HG02943 (cell line): ENCODE data around the gene SKI.

Experiments used
- ATAC-seq: cut with Tn5 transposase; IDR thresholded peaks from one replicate; pipeline ENCODE4 v1.9.1; 2021; ENCODE audit warnings: mild to moderate bottlenecking, low read depth, moderate library complexity; ENCODE audit not compliant: unreplicated experiment

SKI gene

GRCh38 chr1:2228157-2228594 lies at the start of gene SKI:
Gene SKI, plus strand, starts transcription at chr1:2228319. Its CDS starts 448 bp downstream, at chr1:2228767.
- no peak for ATAC-seq

DNA sequence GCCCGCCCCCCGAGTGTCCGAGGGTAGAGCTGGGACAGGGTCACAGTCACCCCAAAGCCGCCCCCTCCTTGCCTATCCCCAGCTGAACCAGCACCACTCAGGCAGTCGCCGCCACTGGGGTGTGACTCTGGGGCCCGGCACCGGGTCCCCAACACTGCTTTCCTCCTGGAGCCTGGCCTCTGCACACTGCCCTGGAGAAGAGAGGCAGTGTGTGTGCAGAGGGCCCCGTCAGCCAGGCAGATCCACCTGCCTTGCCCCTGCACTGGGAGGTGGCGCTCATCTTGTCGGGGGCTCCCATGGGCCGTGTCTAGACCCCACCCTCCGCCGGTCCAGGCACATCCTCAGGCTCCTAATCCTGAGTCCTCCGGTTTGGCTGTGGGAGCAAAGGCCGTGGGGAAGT lies 49.2 kb upstream of the SKI start:
- ATAC-seq = no peak

DNA sequence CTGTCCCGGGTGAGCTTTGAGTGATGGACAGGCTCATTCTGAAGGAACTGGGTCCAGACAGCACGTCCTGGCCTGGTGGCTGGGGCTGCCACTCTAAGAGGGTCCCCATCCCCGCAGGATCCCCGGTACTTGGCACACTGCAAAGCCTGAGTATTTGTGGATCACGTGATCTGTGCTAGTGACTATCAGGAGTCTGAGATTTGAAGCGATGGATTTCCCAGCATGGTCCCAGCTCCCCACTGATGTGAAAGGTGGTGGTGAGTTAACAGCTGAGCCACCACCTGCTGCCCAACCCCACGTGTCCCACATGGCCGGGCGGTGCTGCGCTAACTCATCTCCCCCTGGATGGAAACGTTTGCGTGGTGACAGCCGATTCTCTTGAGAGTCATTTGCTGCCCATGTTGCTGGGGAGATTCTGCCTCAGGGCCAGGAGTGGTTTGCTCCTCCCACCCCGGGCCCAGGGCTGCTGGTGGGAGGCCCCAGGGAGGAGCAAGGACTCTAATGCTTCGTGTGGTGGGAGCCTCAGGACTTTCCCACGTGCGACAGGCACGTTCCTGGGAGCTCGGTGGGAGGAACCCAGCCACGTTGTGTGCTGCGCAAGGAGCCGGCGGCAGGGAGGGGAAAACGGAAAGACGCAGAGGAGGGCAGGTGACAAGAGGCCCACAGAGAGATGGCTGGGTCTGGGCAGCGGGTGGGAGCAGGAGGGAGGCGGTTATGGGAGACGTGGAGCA lies 48.7 kb upstream of the SKI start:
- ATAC-seq = no peak

DNA sequence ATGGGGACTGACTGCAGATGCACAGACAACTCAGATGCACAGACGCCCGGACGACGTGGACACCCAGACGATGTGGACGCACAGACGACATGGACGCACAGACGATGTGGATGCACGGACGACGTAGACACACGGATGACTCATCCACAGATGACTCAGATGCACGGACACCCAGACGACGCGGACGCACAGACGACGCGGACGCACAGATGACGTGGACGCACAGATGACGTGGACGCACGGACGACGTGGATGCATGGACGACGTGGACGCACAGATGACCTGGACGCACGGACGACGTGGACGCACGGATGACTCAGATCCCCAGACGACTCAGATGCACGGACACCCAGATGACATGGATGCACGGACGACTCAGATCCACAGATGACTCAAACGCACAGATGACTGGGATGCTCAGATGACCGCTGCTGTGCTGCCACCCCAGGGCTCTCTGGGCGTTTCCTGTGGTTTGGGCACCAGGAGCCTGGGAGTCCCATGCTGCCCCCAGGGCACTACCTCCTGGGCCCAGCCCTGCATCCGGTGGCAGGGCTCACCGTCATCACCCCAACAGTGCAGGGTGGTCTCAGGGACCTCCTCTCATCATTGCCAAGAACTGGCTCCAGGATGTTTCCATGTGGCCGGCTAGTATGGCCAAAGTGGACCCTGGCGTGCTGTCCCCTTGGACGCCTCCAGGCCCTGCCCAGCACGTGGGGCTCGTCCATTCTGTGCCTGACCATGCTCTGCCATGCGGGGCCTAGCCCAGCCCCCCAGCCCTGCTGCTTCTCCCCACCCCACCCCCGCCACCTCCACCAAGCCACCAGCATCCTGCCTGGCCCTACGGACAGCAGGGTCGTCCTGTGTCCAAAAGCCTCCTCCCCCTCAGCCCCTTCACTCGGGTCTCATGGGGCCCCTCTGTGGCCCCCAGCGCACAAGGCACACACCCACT lies 47.5 kb upstream of the SKI start:
- no peak for ATAC-seq

DNA sequence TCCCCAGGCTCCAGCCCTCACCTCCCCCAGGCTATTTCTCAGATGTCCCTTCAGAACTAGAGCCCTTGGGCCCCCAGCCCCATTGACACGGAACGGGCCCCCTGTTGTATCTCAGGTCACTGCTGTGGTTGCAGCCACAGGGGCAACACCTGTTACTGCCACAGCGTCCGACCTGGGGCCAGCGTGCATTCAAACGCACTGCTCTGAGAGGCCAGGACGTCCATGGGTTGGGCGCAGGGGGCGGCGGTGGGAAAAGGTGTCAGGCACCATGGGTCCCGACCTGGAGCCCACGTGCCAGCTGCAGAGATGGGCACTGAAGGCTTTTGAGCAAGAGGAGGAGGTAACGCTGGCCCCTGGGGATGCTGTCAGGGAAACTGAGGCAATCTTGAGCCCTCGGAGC lies 46.8 kb upstream of the SKI start:
- ATAC-seq = no peak

GRCh38 chr1:2181752-2182151 lies 46.4 kb upstream of the SKI start:
- ATAC-seq = no peak

DNA sequence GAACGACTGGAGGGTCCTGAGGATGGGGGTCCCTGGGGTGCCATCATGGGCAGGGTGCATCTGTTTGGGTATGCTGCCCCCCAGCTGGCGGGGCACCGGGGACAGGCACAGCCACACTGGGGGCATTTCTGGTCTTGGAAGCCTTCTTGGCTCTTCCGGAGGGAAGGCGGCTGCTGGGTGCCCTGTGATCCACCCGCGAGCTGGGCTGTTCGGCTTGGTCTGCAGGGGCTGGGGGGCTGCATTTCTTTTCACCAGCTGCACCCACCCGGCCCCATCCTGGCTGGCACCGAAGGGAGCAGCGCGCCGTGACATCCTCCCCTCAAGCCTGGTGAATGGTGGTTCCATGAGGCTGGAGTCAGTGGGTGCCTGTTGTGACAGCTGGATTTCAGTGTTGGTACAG lies 45.7 kb upstream of the SKI start:
- no peak for ATAC-seq

DNA sequence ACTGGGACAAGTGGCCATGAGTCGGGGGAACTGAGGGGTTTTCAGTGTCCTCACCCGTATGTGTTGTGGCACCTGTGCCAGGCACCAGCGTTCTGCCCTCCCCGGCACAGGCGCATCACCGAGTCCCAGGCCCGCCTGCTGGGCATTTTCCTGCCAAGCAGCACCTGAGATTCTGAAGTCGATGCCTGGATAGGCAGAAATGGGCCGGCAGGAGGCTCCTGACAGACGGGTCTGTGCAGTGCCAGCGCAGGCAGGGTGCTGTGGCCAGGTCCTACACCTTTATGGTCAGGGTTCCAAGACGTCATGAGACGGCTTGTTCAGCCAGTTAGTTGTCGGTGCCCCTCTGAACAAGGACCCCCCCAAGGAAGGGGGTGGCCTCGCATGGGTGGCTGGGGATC lies 44.2 kb upstream of the SKI start:
- no peak for ATAC-seq

DNA sequence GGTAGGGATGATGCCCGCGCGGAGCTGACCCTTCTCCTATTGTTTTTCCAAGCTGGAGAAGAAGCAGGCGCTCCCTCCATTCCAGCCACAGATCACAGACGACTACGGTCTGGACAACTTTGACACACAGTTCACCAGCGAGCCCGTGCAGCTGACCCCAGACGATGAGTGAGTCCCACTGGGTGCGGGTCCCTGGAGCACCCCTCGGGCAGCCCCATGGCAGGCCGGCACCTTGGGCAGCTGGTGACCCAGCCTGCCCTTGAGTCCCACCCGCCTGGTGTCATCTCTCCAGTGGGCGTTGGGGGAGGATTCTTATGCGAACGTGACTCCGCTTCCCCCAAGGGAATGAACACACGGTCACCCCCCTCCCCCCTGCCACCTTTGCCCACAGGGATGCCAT lies 43.6 kb upstream of the SKI start:
- no peak for ATAC-seq

GRCh38 chr1:2184934-2185333 lies 43.2 kb upstream of the SKI start:
- ATAC-seq = no peak

DNA sequence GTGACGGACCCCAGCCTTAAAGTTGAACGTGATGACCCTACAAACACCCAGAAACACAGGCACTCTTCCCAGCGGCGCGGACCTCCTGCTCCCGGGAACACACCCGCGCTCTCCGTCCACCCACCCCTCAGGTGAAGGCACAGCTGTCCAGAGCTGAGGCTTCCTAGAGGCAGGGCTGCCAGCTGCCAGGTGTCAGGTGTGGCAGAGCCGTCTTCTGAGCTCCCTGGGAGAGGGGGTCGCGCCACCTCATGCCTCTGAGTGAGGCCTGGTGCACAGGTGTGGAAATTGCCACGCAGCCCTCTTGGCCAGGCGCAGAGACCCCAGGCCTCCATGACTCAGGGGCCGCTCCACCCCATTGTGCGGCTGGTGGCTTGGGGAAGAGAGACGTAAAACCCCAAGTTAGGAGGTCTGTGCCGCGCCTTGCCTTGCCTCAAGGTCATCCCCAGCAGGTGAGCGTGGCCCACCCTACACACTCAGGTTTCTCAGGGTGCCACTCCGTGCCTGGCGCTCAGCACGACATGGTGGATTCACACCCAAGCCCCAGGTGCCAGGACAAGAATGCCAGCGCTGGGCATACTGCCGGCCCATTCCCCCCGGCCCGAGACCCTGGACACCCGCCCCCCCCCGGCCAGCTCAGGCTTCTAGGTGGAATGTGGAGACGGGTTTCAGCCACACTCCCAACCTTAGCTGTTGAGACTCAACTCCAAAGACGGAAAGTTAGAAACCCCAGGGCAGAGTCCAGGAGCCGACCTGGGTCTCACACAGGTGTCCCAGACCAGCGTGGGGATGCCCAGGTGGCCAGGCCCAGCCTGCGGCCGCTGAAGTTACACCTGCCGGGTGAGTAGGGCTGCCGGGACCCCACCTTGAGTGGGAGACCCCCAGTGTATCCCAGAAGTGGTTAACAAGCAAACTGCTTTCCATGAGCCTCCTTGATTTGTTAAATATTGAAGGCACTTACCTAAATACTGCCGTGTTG lies 42.0 kb upstream of the SKI start:
- no peak for ATAC-seq

- ATAC-seq = no peak
Observed at GRCh38 chr1:2186901-2187300, 41.2 kb upstream of the SKI start.

GRCh38 chr1:2187619-2188018 lies 40.5 kb upstream of the SKI start:
- ATAC-seq = no peak

DNA sequence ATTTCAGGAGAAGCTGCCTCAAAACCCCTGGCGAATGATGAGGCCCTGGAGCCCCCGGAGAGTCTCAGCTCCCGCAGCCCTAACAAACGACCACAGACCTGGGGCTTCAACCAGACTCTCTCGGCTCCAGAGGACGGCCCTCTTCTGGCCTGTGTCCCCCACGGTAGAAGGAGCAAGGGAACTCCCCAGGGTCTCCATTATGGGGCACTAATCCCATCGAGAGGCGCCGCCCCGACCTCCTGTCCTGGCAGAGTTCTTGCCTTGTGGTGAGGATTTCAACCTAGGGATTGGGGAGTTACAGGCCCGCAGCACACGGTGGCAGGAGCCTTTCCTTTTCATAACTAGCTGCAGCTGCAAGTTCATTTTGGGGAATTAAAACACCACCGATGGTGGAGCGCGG lies 39.8 kb upstream of the SKI start:
- ATAC-seq = no peak

GRCh38 chr1:2189459-2190425 lies 38.4 kb upstream of the SKI start:
- no peak for ATAC-seq

DNA sequence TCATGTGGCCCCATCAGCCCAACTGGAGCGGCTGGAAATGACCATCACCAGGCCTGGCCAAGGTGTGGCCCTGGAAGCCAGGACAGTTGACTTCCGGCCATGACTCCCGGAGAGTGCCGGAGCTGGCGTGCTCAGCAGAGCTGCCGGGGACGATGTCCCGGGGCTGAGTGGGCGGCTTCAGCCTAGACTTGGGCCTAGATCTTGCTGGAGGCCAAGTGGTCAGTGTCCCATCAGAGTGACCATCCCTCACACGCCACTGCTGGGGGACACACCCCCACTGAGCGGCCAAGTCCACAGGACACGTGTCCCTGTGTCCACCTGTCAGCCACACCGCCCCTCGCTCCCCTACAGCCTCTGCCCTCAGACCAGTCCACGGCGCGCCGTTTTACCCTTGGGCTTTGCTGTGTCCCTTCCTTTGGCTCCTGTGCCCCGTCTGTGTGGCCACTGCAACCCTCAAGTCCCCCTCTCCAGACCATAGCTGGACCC lies 37.6 kb upstream of the SKI start:
- no peak for ATAC-seq

- no peak for ATAC-seq
Observed at GRCh38 chr1:2192031-2192995, 35.8 kb upstream of the SKI start.
